B cell (primary cell): Measurements from ENCODE around the gene RPTN. TPM values are rescaled to one million over a fixed set of nuclear protein-coding genes. Genes with fewer than 3 reads are reported as not detected.

Experiments
- ATAC-seq: fragments of 200-7000 bp; cut with Tn5 transposase; one replicate; pipeline ENCODE4 v1.10.0; 2021; ENCODE audit warnings: low read depth, mild to moderate bottlenecking, moderate number of reproducible peaks, moderate library complexity
- CTCF ChIA-PET: fragments of 350-600 bp; sonication (Branson Sonifier 250); formaldehyde crosslinking; loops from one replicate; lab custom pipeline; 2021; ENCODE audit warnings: antibody characterized with exemption, inconsistent platforms; lab: Charles Lee
- POLR2A ChIA-PET: fragments of 350-600 bp; sonication (Branson Sonifier 250); formaldehyde crosslinking; loops from one replicate; lab custom pipeline; 2021; ENCODE audit warnings: antibody characterized with exemption; lab: Charles Lee
- DNase-seq: peaks from one replicate; pipeline ENCODE4 v3.0.0; 2013
- H2AFZ ChIP-seq: 2 replicates; pipeline ENCODE4 v1.6.1; 2012; ENCODE audit warnings: mild to moderate bottlenecking, low read depth, low read length; ENCODE audit not compliant: insufficient read depth, poor library complexity, severe bottlenecking
- H3K27ac ChIP-seq, 2 donors: 1 replicate in 1 of 2; 2 replicates in 1 of 2; pipeline ENCODE4 v1.5.1; 2012 to 2013; ENCODE audit warnings: low read length in 2 of 2, mild to moderate bottlenecking in 2 of 2, moderate library complexity in 1 of 2
- H3K27me3 ChIP-seq, 4 experiments: fragments of 200-600 bp in 1 of 4; sonication (generic) in 1 of 4; replicated peaks in 1 of 4; 1 replicate in 2 of 4; 2 replicates in 2 of 4; pipeline versions ENCODE4 v1.6.1 to v1.7.0; 2013 to 2016; ENCODE audit warnings: low read length in 3 of 4, mild to moderate bottlenecking in 2 of 4, mixed read lengths in 1 of 4, moderate library complexity in 1 of 4; ENCODE audit not compliant: insufficient read depth in 4 of 4, control insufficient read depth in 3 of 4; ENCODE audit errors: control extremely low read depth in 1 of 4
- H3K36me3 ChIP-seq, 2 experiments: replicated peaks in 1 of 2; 1 replicate in 1 of 2; 2 replicates in 1 of 2; pipeline versions ENCODE4 v1.6.1 to v1.7.1; 2013; ENCODE audit warnings: low read length in 1 of 2; ENCODE audit not compliant: insufficient read depth in 2 of 2, control insufficient read depth in 1 of 2; ENCODE audit errors: control extremely low read depth in 1 of 2, extremely low read depth in 1 of 2
- H3K4me1 ChIP-seq, 2 donors: fragments of 200-600 bp in 1 of 2; sonication (generic) in 1 of 2; 1 replicate in 1 of 2; 2 replicates in 1 of 2; pipeline versions ENCODE4 v1.5.1 to v1.6.1; 2013 to 2017; ENCODE audit warnings: low read length in 2 of 2; ENCODE audit not compliant: control insufficient read depth in 2 of 2, insufficient read depth in 2 of 2
- H3K4me2 ChIP-seq: replicated peaks from 2 replicates; pipeline ENCODE3; 2012; ENCODE audit warnings: mild to moderate bottlenecking, low read depth, low read length; ENCODE audit not compliant: poor library complexity, severe bottlenecking
- H3K4me3 ChIP-seq, 5 experiments: fragments of 200-600 bp in 1 of 5; sonication (generic) in 1 of 5; 1 replicate in 3 of 5; 2 replicates in 2 of 5; pipeline versions ENCODE4 v1.5.1 to v1.7.0; 2011 to 2016; ENCODE audit warnings: low read length in 4 of 5, mild to moderate bottlenecking in 4 of 5, low read depth in 2 of 5, control low read depth in 1 of 5, moderate library complexity in 1 of 5; ENCODE audit not compliant: insufficient read depth in 1 of 5; ENCODE audit errors: control extremely low read depth in 1 of 5, extremely low read depth in 1 of 5
- H3K79me2 ChIP-seq: fragments of 200-600 bp; sonication (generic); one replicate; pipeline ENCODE4 v1.6.0; 2016; ENCODE audit warnings: low read length; ENCODE audit not compliant: control insufficient read depth, insufficient read depth
- H3K9ac ChIP-seq: fragments of 200-600 bp; sonication (generic); 2 replicates; pipeline ENCODE4 v1.6.1; 2017; ENCODE audit warnings: mild to moderate bottlenecking, low read length, moderate library complexity
- H3K9me3 ChIP-seq, 3 donors: one replicate each; pipeline versions ENCODE4 v1.6.1 to v1.7.1; 2013; ENCODE audit warnings: low read length in 2 of 3; ENCODE audit not compliant: control insufficient read depth in 2 of 3, insufficient read depth in 1 of 3; ENCODE audit errors: control extremely low read depth in 1 of 3
- H4K20me1 ChIP-seq: 2 replicates; pipeline ENCODE4 v1.6.0; 2012; ENCODE audit warnings: mild to moderate bottlenecking, low read length; ENCODE audit not compliant: insufficient read depth, control insufficient read depth, poor library complexity, severe bottlenecking
- H3K27ac Mint-ChIP-seq: one replicate; pipeline ENCODE4 v1.8.0; 2021; ENCODE audit warnings: mixed read lengths
- H3K27me3 Mint-ChIP-seq: one replicate; pipeline ENCODE4 v1.8.0; 2021; ENCODE audit warnings: mixed read lengths
- H3K4me1 Mint-ChIP-seq: one replicate; pipeline ENCODE4 v1.8.0; 2021; ENCODE audit warnings: mixed read lengths
- H3K4me3 Mint-ChIP-seq: one replicate; pipeline ENCODE4 v1.8.0; 2021; ENCODE audit warnings: mixed read lengths
- H3K9me3 Mint-ChIP-seq: one replicate; pipeline ENCODE4 v1.8.0; 2022; ENCODE audit warnings: mixed read lengths; ENCODE audit not compliant: insufficient read depth
- EZH2 ChIP-seq: IDR thresholded peaks from 2 replicates; pipeline ENCODE4 v1.6.1; 2012; ENCODE audit warnings: borderline replicate concordance, low read depth, mild to moderate bottlenecking, moderate library complexity, low read length; ENCODE audit not compliant: insufficient read depth, poor library complexity, severe bottlenecking
- WGBS: methylation state at CpG from one replicate; pipeline ENCODE4 v1.1.5; 2013; ENCODE audit warnings: missing lambda C conversion rate; ENCODE audit not compliant: insufficient coverage; 5-methylcytosine and 5-hydroxymethylcytosine counted together
- intact Hi-C: fragments of 100-400 bp; cut with micrococcal nuclease; formaldehyde crosslinking; loops from one replicate; pipeline ENCODE4 v1.10.0; 2022
- polyA plus RNA-seq: library from polyadenylated mRNA; depleted of rRNA; stranded (reverse); fragments of >200 nt; gene quantifications from 2 replicates; pipeline ENCODE4 v1.2.3, GENCODE V29; 2012
- total RNA-seq, 2 donors: library from RNA; stranded (reverse); fragments of 120-200 nt in 1 of 2; gene quantifications; 1 replicate in 1 of 2; 2 replicates in 1 of 2; pipeline versions ENCODE4 v1.2.3 to v1.2.4, GENCODE V29; 2013 to 2022
- TF ChIP-seq, protein P1 (sequence below): fragments of 200-600 bp; IDR thresholded peaks from one replicate; pipeline ENCODE4 v1.8.0; 2022; ENCODE audit warnings: antibody characterized with exemption, mild to moderate bottlenecking

RPTN gene
- total and polyA plus RNA-seq, 2 donors (not counting 1 experiment from before 2014, with no cell fraction given), result not detected

DNA sequence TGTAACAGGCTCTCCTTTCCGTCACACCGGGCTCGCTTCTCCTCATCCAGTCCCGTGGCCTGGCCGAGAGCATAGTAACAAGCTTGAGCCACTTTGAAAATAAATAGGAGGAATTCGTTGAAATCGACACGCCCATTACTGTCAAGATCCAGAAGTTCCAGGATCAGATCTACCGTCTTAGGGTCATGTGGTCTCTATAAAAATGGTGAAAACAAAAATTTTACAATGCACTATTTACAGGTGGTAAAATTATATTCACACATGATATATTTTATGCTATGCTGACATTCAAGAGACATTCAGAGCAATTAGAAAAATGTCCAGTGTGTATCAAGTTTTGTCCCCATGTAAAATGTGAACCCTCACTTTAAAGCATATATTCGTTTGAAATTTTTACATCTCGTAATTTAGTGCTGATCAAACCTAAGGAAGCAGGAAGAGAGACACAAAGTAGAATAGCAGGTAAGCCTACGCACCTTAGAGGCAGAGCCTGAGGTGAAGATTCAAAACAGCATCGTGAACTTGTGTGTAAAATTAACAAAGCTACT lies 46.1 kb downstream of the RPTN start:
- POLR2A ChIA-PET, result no interaction called here
- Histone ChIP-seq H3K9me3 (peaks cover 0 to 31% (median 0%) of the 10 kb centered on the region in 3 donors), H3K27me3 (peaks cover 0 to 78% (median 71%) of the 10 kb centered on the region in 4 experiments), H3K4me1 (peaks cover 42 to 52% of the 10 kb centered on the region in 2 donors), H4K20me1 (no peaks in the 10 kb centered on the region), H3K79me2 (no peaks in the 10 kb centered on the region), H3K27ac (no peak overlapping the region), H3K4me3 (peak overlapping the region in 1 of 5 experiments; percentile 46), H2AFZ (peak overlapping the region; percentile 78), H3K9ac (no peak overlapping the region), H3K36me3 (no peaks in the 10 kb centered on the region), H3K4me2 (peak overlapping the region; percentile 85)
- H3K4me1 Mint-ChIP-seq, result peaks cover 6% of the 10 kb centered on the region
- 57% methylated on average over 3 of the region's 13 CpGs for WGBS
- intact Hi-C loops, result no loop called here
- H3K4me3 Mint-ChIP-seq, result no peak overlapping the region
- ATAC-seq (no peak), DNase-seq (no peak)
- TF ChIP-seq EZH2, result no peak
- TF ChIP-seq, protein P1, sequence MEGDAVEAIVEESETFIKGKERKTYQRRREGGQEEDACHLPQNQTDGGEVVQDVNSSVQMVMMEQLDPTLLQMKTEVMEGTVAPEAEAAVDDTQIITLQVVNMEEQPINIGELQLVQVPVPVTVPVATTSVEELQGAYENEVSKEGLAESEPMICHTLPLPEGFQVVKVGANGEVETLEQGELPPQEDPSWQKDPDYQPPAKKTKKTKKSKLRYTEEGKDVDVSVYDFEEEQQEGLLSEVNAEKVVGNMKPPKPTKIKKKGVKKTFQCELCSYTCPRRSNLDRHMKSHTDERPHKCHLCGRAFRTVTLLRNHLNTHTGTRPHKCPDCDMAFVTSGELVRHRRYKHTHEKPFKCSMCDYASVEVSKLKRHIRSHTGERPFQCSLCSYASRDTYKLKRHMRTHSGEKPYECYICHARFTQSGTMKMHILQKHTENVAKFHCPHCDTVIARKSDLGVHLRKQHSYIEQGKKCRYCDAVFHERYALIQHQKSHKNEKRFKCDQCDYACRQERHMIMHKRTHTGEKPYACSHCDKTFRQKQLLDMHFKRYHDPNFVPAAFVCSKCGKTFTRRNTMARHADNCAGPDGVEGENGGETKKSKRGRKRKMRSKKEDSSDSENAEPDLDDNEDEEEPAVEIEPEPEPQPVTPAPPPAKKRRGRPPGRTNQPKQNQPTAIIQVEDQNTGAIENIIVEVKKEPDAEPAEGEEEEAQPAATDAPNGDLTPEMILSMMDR, result no peak
- H3K27ac Mint-ChIP-seq, result no peak overlapping the region
- peaks cover 31% of the 10 kb centered on the region for H3K27me3 Mint-ChIP-seq
- no peaks in the 10 kb centered on the region for H3K9me3 Mint-ChIP-seq
- CTCF ChIA-PET, result no interaction called here

DNA sequence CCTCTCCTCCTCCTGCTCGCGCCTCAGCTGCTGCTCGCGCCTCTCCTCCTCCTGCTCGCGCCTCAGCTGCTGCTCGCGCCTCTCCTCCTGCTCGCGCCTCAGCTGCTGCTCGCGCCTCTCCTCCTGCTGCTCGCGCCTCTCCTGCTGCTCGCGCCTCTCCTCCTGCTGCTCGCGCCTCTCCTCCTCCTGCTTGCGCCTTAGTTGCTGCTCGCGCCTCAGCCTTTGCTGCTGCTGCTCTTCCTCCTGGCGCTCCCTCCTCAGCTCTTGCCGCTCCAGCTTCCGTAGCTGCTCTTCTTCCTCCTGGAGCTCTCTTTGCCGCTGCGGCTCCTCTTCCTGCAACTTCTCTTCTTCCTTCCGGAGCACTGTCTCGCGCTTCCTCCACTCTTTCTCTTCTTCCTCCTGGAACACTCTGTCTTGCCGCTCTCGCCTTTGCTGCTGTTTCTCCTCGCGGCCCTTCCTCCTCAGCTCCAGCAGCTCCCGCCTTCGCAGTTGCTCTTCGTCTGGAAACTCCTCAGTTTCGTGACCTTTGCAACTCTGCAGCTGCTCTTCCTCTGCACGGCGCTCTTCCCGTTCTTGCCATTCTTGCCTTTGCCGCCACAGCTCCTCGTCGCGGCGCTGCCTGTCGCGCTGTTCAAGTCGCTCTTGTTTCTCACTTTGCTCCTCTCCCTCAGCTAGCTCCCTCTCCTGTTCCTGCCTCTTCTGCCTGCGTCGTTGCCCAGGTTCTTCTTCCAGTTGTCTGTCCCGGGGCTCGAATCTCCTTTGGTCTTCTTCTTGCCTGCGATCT lies 46.7 kb downstream of the RPTN start:
- intact Hi-C loops, result no loop called here
- WGBS, result 2% methylated on average over 53 of the region's 53 CpGs
- peaks cover 46 to 57% of the 10 kb centered on the region in 2 donors for H3K4me1 ChIP-seq
- peaks cover 0 to 84% (median 74%) of the 10 kb centered on the region in 4 experiments for H3K27me3 ChIP-seq
- H3K4me3 ChIP-seq, result peak overlapping the region in 3 of 5 experiments; percentile 29 to 58 (median 42)
- H2AFZ ChIP-seq, result peak overlapping the region; percentile 78
- Mint-ChIP-seq H3K4me1 (peaks cover 6% of the 10 kb centered on the region), H3K4me3 (no peak overlapping the region), H3K9me3 (no peaks in the 10 kb centered on the region), H3K27ac (no peak overlapping the region), H3K27me3 (peaks cover 28% of the 10 kb centered on the region)
- peak; percentile 35 for DNase-seq
- no peaks in the 10 kb centered on the region for H4K20me1 ChIP-seq
- no peaks in the 10 kb centered on the region for H3K79me2 ChIP-seq
- H3K36me3 ChIP-seq, result no peaks in the 10 kb centered on the region
- POLR2A ChIA-PET, result interaction anchor here (0.8 kb wide), 1 partner anchor 73 kb away, joined by 3 read pairs; no protein-coding TSS in a partner anchor
- TF ChIP-seq EZH2, result no peak
- TF ChIP-seq, protein P1, result no peak
- no peak for ATAC-seq
- H3K9me3 ChIP-seq, result peaks cover 0 to 38% (median 0%) of the 10 kb centered on the region in 3 donors
- CTCF ChIA-PET, result interaction anchor here (1.2 kb wide), 1 partner anchor 346 kb away, joined by 3 read pairs; no protein-coding TSS in a partner anchor
- peak overlapping the region; percentile 55 for H3K9ac ChIP-seq
- no peak overlapping the region for H3K27ac ChIP-seq
- peak overlapping the region; percentile 85 for H3K4me2 ChIP-seq
